Hepatocyte (in vitro differentiated cells): ENCODE results near the gene KCNK15. TPM values are rescaled to one million over a fixed set of nuclear protein-coding genes. Genes with fewer than 3 reads are reported as not detected.
A peak's percentile ranks its signal among the peaks of the same experiment; 100 is the strongest.

ENCODE experiments used
- DNase-seq: peaks from one replicate; pipeline ENCODE4 v3.0.0-alpha.2; 2016; ENCODE audit warnings: low spot score
- H2AFZ ChIP-seq: fragments of 200-600 bp; sonication (generic); 2 replicates; pipeline ENCODE4 v1.6.0; 2016; ENCODE audit warnings: antibody characterized with exemption, mild to moderate bottlenecking
- H3K27ac ChIP-seq: fragments of 200-600 bp; sonication (generic); 2 replicates; pipeline ENCODE4 v1.5.1; 2016; ENCODE audit warnings: mild to moderate bottlenecking
- H3K27me3 ChIP-seq: fragments of 200-600 bp; sonication (generic); 2 replicates; pipeline ENCODE4 v1.6.1; 2016
- H3K36me3 ChIP-seq: fragments of 200-600 bp; sonication (generic); replicated peaks from 2 replicates; pipeline ENCODE4 v1.5.1; 2016; ENCODE audit warnings: low read depth; ENCODE audit not compliant: insufficient read depth
- H3K4me1 ChIP-seq: fragments of 200-600 bp; sonication (generic); 2 replicates; pipeline ENCODE4 v1.5.1; 2016; ENCODE audit warnings: mild to moderate bottlenecking, moderate library complexity; ENCODE audit not compliant: insufficient read depth
- H3K4me2 ChIP-seq: fragments of 200-600 bp; sonication (generic); 2 replicates; pipeline ENCODE4 v1.6.0; 2016
- H3K4me3 ChIP-seq: fragments of 200-600 bp; sonication (generic); 2 replicates; pipeline ENCODE4 v1.5.1; 2016; ENCODE audit warnings: mild to moderate bottlenecking
- H3K79me2 ChIP-seq: fragments of 200-600 bp; sonication (generic); 2 replicates; pipeline ENCODE4 v1.6.0; 2017; ENCODE audit warnings: mild to moderate bottlenecking
- H3K9me2 ChIP-seq: fragments of 200-600 bp; sonication (generic); replicated peaks from 2 replicates; pipeline ENCODE4 v1.6.0; 2017; ENCODE audit warnings: mild to moderate bottlenecking; ENCODE audit not compliant: insufficient read depth
- H3K9me3 ChIP-seq: fragments of 200-600 bp; sonication (generic); 2 replicates; pipeline ENCODE4 v1.5.1; 2016; ENCODE audit warnings: low read depth, mild to moderate bottlenecking
- H4K20me1 ChIP-seq: fragments of 200-600 bp; sonication (generic); 2 replicates; pipeline ENCODE4 v1.6.0; 2016; ENCODE audit warnings: mild to moderate bottlenecking; ENCODE audit not compliant: insufficient read depth, poor library complexity, severe bottlenecking
- CTCF ChIP-seq: fragments of 200-600 bp; sonication (generic); IDR thresholded peaks from 2 replicates; pipeline ENCODE4 v1.5.1; 2016; ENCODE audit warnings: antibody characterized with exemption, mild to moderate bottlenecking; ENCODE audit not compliant: poor library complexity
- EZH2 ChIP-seq: fragments of 200-600 bp; sonication (generic); IDR thresholded peaks from 2 replicates; pipeline ENCODE4 v1.6.1; 2016; ENCODE audit warnings: antibody characterized with exemption, mild to moderate bottlenecking, borderline replicate concordance
- EZH2phosphoT487 ChIP-seq: fragments of 200-600 bp; sonication (generic); IDR thresholded peaks from one replicate; pipeline ENCODE4 v1.6.1; 2018; ENCODE audit warnings: antibody characterized with exemption, mild to moderate bottlenecking, low read depth, moderate library complexity; ENCODE audit not compliant: unreplicated experiment, severe bottlenecking
- WGBS: methylation state at CpG from one replicate; pipeline ENCODE4 v1.1.6; 2016; ENCODE audit warnings: low lambda C conversion rate; ENCODE audit errors: missing lambda C conversion rate; 5-methylcytosine and 5-hydroxymethylcytosine counted together
- polyA plus RNA-seq: library from polyadenylated mRNA; unstranded; fragments of >200 nt; fragmentation: Nextera tagmentation; extraction: Ambion mirVana; gene quantifications from 2 replicates; pipeline ENCODE4 v1.2.1, GENCODE V29; 2016
- total RNA-seq: library from RNA; depleted of rRNA; stranded (reverse); fragments of >200 nt; gene quantifications from 2 replicates; pipeline ENCODE4 v1.2.3, GENCODE V29; 2014

KCNK15 gene
- total and polyA plus RNA-seq, 2 experiments from 2014 or later, result 1.7 to 4.3 TPM

GRCh38 chr20:44727039-44727438, 18.6 kb upstream of the KCNK15 start:
- H3K4me3 ChIP-seq, result no peak overlapping the region
- no peaks in the 10 kb centered on the region for H3K36me3 ChIP-seq

GRCh38 chr20:44727651-44728050, 18.0 kb upstream of the KCNK15 start:
- no peaks in the 10 kb centered on the region for H3K27me3 ChIP-seq
- DNase-seq, result no peak
- no peak for TF ChIP-seq CTCF
- no peak for TF ChIP-seq EZH2
- TF ChIP-seq EZH2phosphoT487, result no peak
- no peaks in the 10 kb centered on the region for H3K9me3 ChIP-seq
- H3K9me2 ChIP-seq, result no peaks in the 10 kb centered on the region
- no peak overlapping the region for H3K4me2 ChIP-seq
- WGBS, result 87% methylated on average over 2 of the region's 2 CpGs
- H3K36me3 ChIP-seq, result no peaks in the 10 kb centered on the region
- peaks cover 14% of the 10 kb centered on the region for H3K4me1 ChIP-seq
- no peak overlapping the region for H2AFZ ChIP-seq
- no peak overlapping the region for H3K4me3 ChIP-seq
- no peak overlapping the region for H3K27ac ChIP-seq
- H4K20me1 ChIP-seq, result no peaks in the 10 kb centered on the region
- H3K79me2 ChIP-seq, result no peaks in the 10 kb centered on the region

More at GRCh38 chr20:44727039-44727438, 18.6 kb upstream of the KCNK15 start:
- H3K27me3 ChIP-seq, result no peaks in the 10 kb centered on the region
- H3K79me2 ChIP-seq, result no peaks in the 10 kb centered on the region
- 90% methylated on average over 11 of the region's 11 CpGs for WGBS
- H3K9me3 ChIP-seq, result no peaks in the 10 kb centered on the region
- no peak overlapping the region for H2AFZ ChIP-seq
- H3K4me2 ChIP-seq, result no peak overlapping the region
- H3K4me1 ChIP-seq, result peaks cover 14% of the 10 kb centered on the region
- TF ChIP-seq CTCF, result no peak
- TF ChIP-seq EZH2phosphoT487, result no peak
- TF ChIP-seq EZH2, result no peak
- no peaks in the 10 kb centered on the region for H3K9me2 ChIP-seq
- H4K20me1 ChIP-seq, result no peaks in the 10 kb centered on the region
- H3K27ac ChIP-seq, result no peak overlapping the region
- DNase-seq, result no peak

- WGBS, result 34% methylated on average over 9 of the region's 9 CpGs
- Histone ChIP-seq H2AFZ (no peak overlapping the region), H3K36me3 (no peaks in the 10 kb centered on the region), H3K27me3 (no peaks in the 10 kb centered on the region), H3K79me2 (no peaks in the 10 kb centered on the region), H4K20me1 (no peaks in the 10 kb centered on the region), H3K4me2 (peak overlapping the region; percentile 28), H3K4me1 (peaks cover 17% of the 10 kb centered on the region), H3K9me2 (no peaks in the 10 kb centered on the region), H3K4me3 (no peak overlapping the region), H3K9me3 (no peaks in the 10 kb centered on the region), H3K27ac (peak overlapping the region; percentile 29)
- DNase-seq, result peak; percentile 71
- no peak for TF ChIP-seq EZH2
- TF ChIP-seq CTCF, result no peak
- no peak for TF ChIP-seq EZH2phosphoT487
These were observed 16.7 kb upstream of the KCNK15 start for GRCh38 chr20:44728801-44729443.
